Chondrocyte (in vitro differentiated cells): ENCODE results near the gene SEC24C. TPM values are rescaled to one million over a fixed set of nuclear protein-coding genes. Genes with fewer than 3 reads are reported as not detected.
A peak's percentile ranks its signal among the peaks of the same experiment; 100 is the strongest.

Source experiments
- DNase-seq: peaks from one replicate; pipeline ENCODE4 v3.0.0; 2021; ENCODE audit warnings: mixed read lengths, low spot score
- H3K27ac Mint-ChIP-seq: one replicate; pipeline ENCODE4 v1.8.0; 2021; ENCODE audit warnings: mild to moderate bottlenecking, moderate library complexity, mixed read lengths; ENCODE audit not compliant: unreplicated experiment
- H3K27me3 Mint-ChIP-seq: 2 replicates; pipeline ENCODE4 v1.8.0; 2021; ENCODE audit warnings: low read depth, mixed read lengths
- H3K36me3 Mint-ChIP-seq: 2 replicates; pipeline ENCODE4 v1.8.0; 2021; ENCODE audit warnings: low read depth, mixed read lengths
- H3K4me1 Mint-ChIP-seq: 2 replicates; pipeline ENCODE4 v1.8.0; 2021; ENCODE audit warnings: low read depth, mild to moderate bottlenecking, mixed read lengths
- H3K4me3 Mint-ChIP-seq: one replicate; pipeline ENCODE4 v1.8.0; 2021; ENCODE audit warnings: mild to moderate bottlenecking, moderate library complexity, mixed read lengths; ENCODE audit not compliant: unreplicated experiment
- H3K9me3 Mint-ChIP-seq: 2 replicates; pipeline ENCODE4 v1.8.0; 2021; ENCODE audit warnings: low read depth, mixed read lengths
- CTCF ChIP-seq: fragments of 200-600 bp; sonication (generic); IDR thresholded peaks from 2 replicates; pipeline ENCODE4 v1.5.0; 2021; ENCODE audit warnings: antibody characterized with exemption, mild to moderate bottlenecking, moderate library complexity
- total RNA-seq: library from RNA; stranded (reverse); gene quantifications from 3 replicates; pipeline ENCODE4 v1.2.1, GENCODE V29; 2021

Gene SEC24C
- total RNA-seq, 1 donor from 2014 or later = 55.6 TPM

GRCh38 chr10:73808021-73808815 is 64.0 kb downstream of the SEC24C start:
- Mint-ChIP-seq H3K4me1 (peaks cover 34% of the 10 kb centered on the region), H3K27me3 (no peaks in the 10 kb centered on the region), H3K9me3 (no peaks in the 10 kb centered on the region), H3K36me3 (peaks cover 19% of the 10 kb centered on the region), H3K27ac (no peak overlapping the region), H3K4me3 (no peak overlapping the region)
- TF ChIP-seq CTCF = no peak
- no peak for DNase-seq

GRCh38 chr10:73809061-73809818 is 65.1 kb downstream of the SEC24C start:
- H3K27me3 Mint-ChIP-seq = no peaks in the 10 kb centered on the region
- H3K27ac Mint-ChIP-seq = no peak overlapping the region
- DNase-seq = no peak
- H3K4me1 Mint-ChIP-seq = peaks cover 29% of the 10 kb centered on the region
- H3K4me3 Mint-ChIP-seq = no peak overlapping the region
- H3K36me3 Mint-ChIP-seq = peaks cover 21% of the 10 kb centered on the region
- no peak for TF ChIP-seq CTCF
- H3K9me3 Mint-ChIP-seq = no peaks in the 10 kb centered on the region

- no peaks in the 10 kb centered on the region for H3K9me3 Mint-ChIP-seq
- no peak for DNase-seq
- H3K4me1 Mint-ChIP-seq = peaks cover 29% of the 10 kb centered on the region
- no peak for TF ChIP-seq CTCF
- no peaks in the 10 kb centered on the region for H3K27me3 Mint-ChIP-seq
- peaks cover 21% of the 10 kb centered on the region for H3K36me3 Mint-ChIP-seq
- H3K4me3 Mint-ChIP-seq = peak overlapping the region; percentile 78
- peak overlapping the region; percentile 70 for H3K27ac Mint-ChIP-seq
Measured at GRCh38 chr10:73810358-73810734, 66.2 kb downstream of the SEC24C start.

GRCh38 chr10:73810735-73811465 is 66.7 kb downstream of the SEC24C start:
- peaks cover 31% of the 10 kb centered on the region for H3K4me1 Mint-ChIP-seq
- H3K27me3 Mint-ChIP-seq = no peaks in the 10 kb centered on the region
- H3K27ac Mint-ChIP-seq = peak overlapping the region; percentile 70
- DNase-seq = no peak
- H3K4me3 Mint-ChIP-seq = peak overlapping the region; percentile 78
- no peaks in the 10 kb centered on the region for H3K9me3 Mint-ChIP-seq
- no peak for TF ChIP-seq CTCF
- H3K36me3 Mint-ChIP-seq = peaks cover 18% of the 10 kb centered on the region

- Mint-ChIP-seq H3K36me3 (peaks cover 8% of the 10 kb centered on the region), H3K4me1 (peaks cover 31% of the 10 kb centered on the region), H3K4me3 (no peak overlapping the region), H3K27ac (peak overlapping the region; percentile 36), H3K9me3 (no peaks in the 10 kb centered on the region), H3K27me3 (no peaks in the 10 kb centered on the region)
- no peak for DNase-seq
- no peak for TF ChIP-seq CTCF
Measured at GRCh38 chr10:73812657-73813056, 68.5 kb downstream of the SEC24C start.
